Brain microvascular endothelial cell (primary cell): ENCODE results near the gene KCNQ1.

Experiments used
- DNase-seq: peaks from one replicate; pipeline ENCODE4 v3.0.0-alpha.2; 2020
- H3K27ac ChIP-seq: fragments of 250-450 bp; sonication (Bioruptor Pico); 2 replicates; pipeline ENCODE4 v1.5.1; 2020; ENCODE audit warnings: mild to moderate bottlenecking, moderate library complexity
- H3K27me3 ChIP-seq: fragments of 250-450 bp; sonication (Bioruptor Pico); replicated peaks from 2 replicates; pipeline ENCODE4 v1.5.1; 2020; ENCODE audit warnings: mild to moderate bottlenecking
- H3K36me3 ChIP-seq: fragments of 250-450 bp; sonication (Bioruptor Pico); replicated peaks from 2 replicates; pipeline ENCODE4 v1.5.1; 2020; ENCODE audit warnings: mild to moderate bottlenecking
- H3K4me3 ChIP-seq: 2 replicates; pipeline ENCODE4 v1.5.1; 2011; ENCODE audit warnings: low read depth, mild to moderate bottlenecking, control low read depth, low read length, moderate library complexity
- CTCF ChIP-seq: IDR thresholded peaks from 2 replicates; pipeline ENCODE4 v1.5.1; 2011; ENCODE audit warnings: low read depth, mild to moderate bottlenecking, moderate library complexity, low read length, control low read depth, inconsistent platforms; ENCODE audit errors: missing control alignments
- in situ Hi-C: cut with HindIII; loops from 2 replicates; pipeline ENCODE4 v1.10.0; 2017; ENCODE audit warnings: low sequenced_read_pairs, low pct_ligation_motif_present

The KCNQ1 gene

GRCh38 chr11:2737226-2737590 lies 292.4 kb downstream of the KCNQ1 start:
- in situ Hi-C loops, result no loop called here
- Histone ChIP-seq H3K4me3 (no peak overlapping the region), H3K27me3 (no peaks in the 10 kb centered on the region), H3K27ac (no peak overlapping the region), H3K36me3 (no peaks in the 10 kb centered on the region)
- DNase-seq, result no peak
- TF ChIP-seq CTCF, result no peak

- H3K27ac ChIP-seq, result no peak overlapping the region
- no peaks in the 10 kb centered on the region for H3K27me3 ChIP-seq
- in situ Hi-C loops, result no loop called here
These were observed 293.1 kb downstream of the KCNQ1 start for GRCh38 chr11:2737866-2738265.

GRCh38 chr11:2738551-2739431 lies 294.0 kb downstream of the KCNQ1 start:
- no peak for TF ChIP-seq CTCF
- no peak overlapping the region for H3K27ac ChIP-seq
- no peak for DNase-seq
- in situ Hi-C loops, result no loop called here
- H3K36me3 ChIP-seq, result no peaks in the 10 kb centered on the region
- no peak overlapping the region for H3K4me3 ChIP-seq
- no peaks in the 10 kb centered on the region for H3K27me3 ChIP-seq

More at GRCh38 chr11:2737866-2738265, 293.1 kb downstream of the KCNQ1 start:
- Histone ChIP-seq H3K36me3 (no peaks in the 10 kb centered on the region), H3K4me3 (no peak overlapping the region)
- no peak for DNase-seq
- no peak for TF ChIP-seq CTCF

- no peak overlapping the region for H3K4me3 ChIP-seq
- H3K27me3 ChIP-seq, result no peaks in the 10 kb centered on the region
- DNase-seq, result no peak
- no peaks in the 10 kb centered on the region for H3K36me3 ChIP-seq
- in situ Hi-C loops, result no loop called here
- no peak for TF ChIP-seq CTCF
- no peak overlapping the region for H3K27ac ChIP-seq
These were observed 294.9 kb downstream of the KCNQ1 start for GRCh38 chr11:2739531-2740274.

GRCh38 chr11:2740275-2740940 lies 295.6 kb downstream of the KCNQ1 start:
- Histone ChIP-seq H3K27ac (no peak overlapping the region), H3K4me3 (no peak overlapping the region), H3K27me3 (no peaks in the 10 kb centered on the region), H3K36me3 (no peaks in the 10 kb centered on the region)
- in situ Hi-C loops, result no loop called here
- no peak for DNase-seq
- no peak for TF ChIP-seq CTCF
